GM21576 (cell line): ENCODE data around the gene NANOS2.
"Not testable (repeated sequence)": the region's sequence is repeated elsewhere in the genome, so short reads cannot be mapped to it uniquely, and the experiment has no call there.

Experiments used
- ATAC-seq: cut with Tn5 transposase; IDR thresholded peaks from one replicate; pipeline ENCODE4 v1.9.1; 2021; ENCODE audit warnings: mild to moderate bottlenecking, moderate library complexity; ENCODE audit not compliant: unreplicated experiment

Gene NANOS2

GRCh38 chr19:45895983-45896599, 18.5 kb downstream of the NANOS2 start:
- ATAC-seq: not testable (repeated sequence)

- ATAC-seq: no peak
These were observed 19.0 kb downstream of the NANOS2 start for GRCh38 chr19:45895519-45895972.

GRCh38 chr19:45890877-45891276, 23.7 kb downstream of the NANOS2 start:
- ATAC-seq: no peak

- ATAC-seq: no peak
These were observed 25.2 kb downstream of the NANOS2 start for GRCh38 chr19:45889210-45889885.

- no peak for ATAC-seq
These were observed 27.3 kb downstream of the NANOS2 start for GRCh38 chr19:45887200-45887710.

GRCh38 chr19:45886427-45887199, 28.0 kb downstream of the NANOS2 start:
- peak; percentile 42 for ATAC-seq

GRCh38 chr19:45885556-45886426, 28.8 kb downstream of the NANOS2 start, which contains the start of gene IRF2BP1:
TSS of gene IRF2BP1 (minus strand) at chr19:45886141. CDS start at chr19:45885774, 367 bp downstream.
- peak; percentile 45 for ATAC-seq

GRCh38 chr19:45884682-45885555, 29.7 kb downstream of the NANOS2 start:
- peak; percentile 6 for ATAC-seq

- no peak for ATAC-seq
These were observed 30.5 kb downstream of the NANOS2 start for GRCh38 chr19:45883881-45884681.

- ATAC-seq: no peak
These were observed 31.0 kb downstream of the NANOS2 start for GRCh38 chr19:45883586-45883880.

- peak; percentile 26 for ATAC-seq
These were observed 31.7 kb downstream of the NANOS2 start for GRCh38 chr19:45882652-45883585.

GRCh38 chr19:45881909-45882528, 32.6 kb downstream of the NANOS2 start:
- ATAC-seq: no peak

- ATAC-seq: no peak
These were observed 33.3 kb downstream of the NANOS2 start for GRCh38 chr19:45881082-45881908.

- no peak for ATAC-seq
These were observed 34.6 kb downstream of the NANOS2 start for GRCh38 chr19:45879971-45880370.

GRCh38 chr19:45879055-45879454, 35.5 kb downstream of the NANOS2 start:
- ATAC-seq: no peak

GRCh38 chr19:45878043-45878794, 36.4 kb downstream of the NANOS2 start:
- no peak for ATAC-seq
